CD4-positive, alpha-beta T cell treated with Interleukin-15 for 4 hours (primary cell): Measurements from ENCODE around the gene DMD.
A peak's percentile ranks its signal among the peaks of the same experiment; 100 is the strongest.

Experiments
- DNase-seq: peaks from one replicate; pipeline ENCODE4 v3.0.0-alpha.2; 2020; ENCODE audit warnings: low spot score

The DMD gene

DNA sequence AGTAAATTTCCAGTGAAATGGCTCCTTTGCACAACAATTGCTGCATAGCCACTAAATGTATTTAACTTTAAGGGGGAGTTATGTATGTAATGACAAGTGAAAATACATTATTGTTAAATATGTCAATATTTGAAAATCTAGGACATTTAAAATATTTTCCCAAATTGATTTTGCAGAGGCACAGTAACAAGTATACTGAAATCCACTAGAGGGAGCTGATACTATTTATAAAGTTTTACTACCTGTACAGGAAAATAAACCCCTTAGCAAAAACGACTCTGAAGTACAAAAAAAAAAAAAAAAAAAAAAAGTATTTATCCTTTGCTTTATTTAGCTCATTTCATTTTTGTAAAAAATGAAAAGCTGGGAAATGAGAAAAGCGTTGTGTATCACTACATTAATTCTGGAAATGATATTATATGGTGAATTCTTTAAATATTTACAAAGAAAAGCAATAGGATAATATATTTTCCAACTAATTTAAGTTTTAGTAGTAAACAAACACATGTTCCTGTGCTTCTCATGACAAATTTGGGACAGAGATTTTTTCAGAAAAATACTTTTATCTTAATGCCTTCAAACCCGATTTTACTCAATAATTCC is 727.7 kb downstream of the DMD start:
- no peak for DNase-seq

DNA sequence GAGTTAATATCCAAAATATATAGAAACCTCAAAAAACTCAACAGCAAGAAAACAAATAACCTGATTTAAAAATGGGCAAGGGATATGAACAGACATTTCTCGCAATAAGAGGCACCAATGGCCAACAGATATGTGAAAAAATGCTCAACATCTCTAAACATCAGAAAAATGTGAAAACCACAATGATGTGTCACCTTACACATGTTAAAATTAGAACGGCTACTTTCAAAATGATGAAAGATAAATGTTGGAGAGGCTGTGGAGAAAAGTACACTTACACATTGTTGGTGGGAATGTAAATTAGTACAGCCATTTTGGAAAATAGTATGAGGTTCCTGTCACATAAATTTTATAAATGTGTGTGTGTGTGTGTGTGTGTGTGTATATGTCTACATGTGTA is 731.3 kb downstream of the DMD start:
- no peak for DNase-seq

GRCh38 chrX:32472364-32472763 is 739.0 kb downstream of the DMD start:
- no peak for DNase-seq

- no peak for DNase-seq
These were observed 755.6 kb downstream of the DMD start for GRCh38 chrX:32455704-32456103.

GRCh38 chrX:32451954-32452695 is 759.2 kb downstream of the DMD start:
- DNase-seq = no peak

GRCh38 chrX:32448945-32449344 is 762.4 kb downstream of the DMD start:
- DNase-seq = no peak

GRCh38 chrX:32448320-32448719 is 763.0 kb downstream of the DMD start:
- DNase-seq = peak; percentile 11

- DNase-seq = no peak
These were observed 763.7 kb downstream of the DMD start for GRCh38 chrX:32447640-32448039.

GRCh38 chrX:32443841-32444240 is 767.5 kb downstream of the DMD start:
- DNase-seq = no peak

DNA sequence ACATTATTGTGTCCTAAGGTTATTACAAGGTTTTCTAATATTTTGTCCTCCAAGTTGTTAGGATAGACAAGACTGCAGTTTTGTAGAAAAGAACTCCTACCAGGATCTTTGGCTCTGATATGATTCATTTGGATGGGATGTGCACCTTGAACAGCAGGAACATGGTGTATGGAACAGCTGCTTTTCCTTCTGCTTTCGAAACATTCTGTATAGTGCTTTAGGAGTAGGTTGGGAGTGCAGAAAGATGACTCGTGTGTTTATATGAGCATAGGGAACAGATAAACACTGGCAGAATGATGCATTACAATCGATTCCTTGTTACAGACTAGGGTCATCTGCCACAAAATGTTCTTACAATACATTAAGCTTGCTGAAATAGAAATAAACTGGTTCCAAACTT is 790.1 kb downstream of the DMD start:
- no peak for DNase-seq

- no peak for DNase-seq
These were observed 803.0 kb downstream of the DMD start for GRCh38 chrX:32408389-32408788.

DNA sequence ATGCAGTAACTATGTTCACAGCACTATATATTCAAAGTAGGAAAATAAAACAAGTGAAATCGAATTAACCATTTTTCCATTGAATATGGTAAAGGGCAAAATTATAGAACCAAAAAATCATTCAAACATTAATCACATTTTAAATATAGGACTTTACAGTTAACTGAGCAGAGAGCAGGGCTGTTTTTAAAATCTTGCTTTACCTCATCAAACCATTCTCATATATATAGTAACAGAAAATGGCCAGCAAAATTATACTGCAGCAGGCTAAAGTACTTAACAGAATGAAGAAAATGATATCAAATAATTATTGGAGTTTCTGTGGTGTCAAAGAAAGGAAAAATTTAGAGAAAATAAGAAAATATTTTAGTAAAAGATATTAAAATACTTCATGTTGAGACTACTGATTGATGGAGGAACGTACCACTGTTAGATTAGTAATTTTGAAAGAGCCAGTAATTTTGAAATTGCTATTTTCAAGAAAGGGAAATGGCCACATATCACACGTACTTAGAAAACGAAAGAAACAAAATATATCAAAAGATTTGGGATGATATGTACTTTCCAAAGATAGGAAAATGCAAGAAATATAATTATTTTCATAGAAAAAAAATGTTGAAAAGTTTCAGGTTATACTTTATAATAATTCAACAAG is 813.7 kb downstream of the DMD start:
- DNase-seq = no peak

- no peak for DNase-seq
These were observed 815.5 kb downstream of the DMD start for GRCh38 chrX:32395878-32396277.

DNA sequence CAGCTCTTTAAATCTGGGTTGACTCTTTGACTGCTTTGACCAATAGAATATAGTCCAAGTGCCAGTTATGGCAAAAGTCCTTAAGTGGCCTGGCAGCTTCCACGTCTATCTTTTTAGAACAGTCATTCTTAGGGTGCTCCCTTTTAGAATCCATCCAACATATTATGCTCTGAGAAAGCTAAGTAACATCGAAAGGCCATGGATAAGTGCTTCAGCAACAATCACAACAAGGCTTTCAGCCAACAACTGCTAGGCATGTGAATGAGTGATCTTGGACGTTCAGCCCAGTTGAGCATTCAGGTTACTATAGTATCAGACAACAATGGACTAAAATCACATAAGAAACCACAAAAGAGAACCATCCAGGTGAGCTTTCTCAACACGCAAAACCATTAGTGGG is 818.7 kb downstream of the DMD start:
- DNase-seq = no peak

GRCh38 chrX:32370456-32371205 is 840.7 kb downstream of the DMD start:
- no peak for DNase-seq

DNA sequence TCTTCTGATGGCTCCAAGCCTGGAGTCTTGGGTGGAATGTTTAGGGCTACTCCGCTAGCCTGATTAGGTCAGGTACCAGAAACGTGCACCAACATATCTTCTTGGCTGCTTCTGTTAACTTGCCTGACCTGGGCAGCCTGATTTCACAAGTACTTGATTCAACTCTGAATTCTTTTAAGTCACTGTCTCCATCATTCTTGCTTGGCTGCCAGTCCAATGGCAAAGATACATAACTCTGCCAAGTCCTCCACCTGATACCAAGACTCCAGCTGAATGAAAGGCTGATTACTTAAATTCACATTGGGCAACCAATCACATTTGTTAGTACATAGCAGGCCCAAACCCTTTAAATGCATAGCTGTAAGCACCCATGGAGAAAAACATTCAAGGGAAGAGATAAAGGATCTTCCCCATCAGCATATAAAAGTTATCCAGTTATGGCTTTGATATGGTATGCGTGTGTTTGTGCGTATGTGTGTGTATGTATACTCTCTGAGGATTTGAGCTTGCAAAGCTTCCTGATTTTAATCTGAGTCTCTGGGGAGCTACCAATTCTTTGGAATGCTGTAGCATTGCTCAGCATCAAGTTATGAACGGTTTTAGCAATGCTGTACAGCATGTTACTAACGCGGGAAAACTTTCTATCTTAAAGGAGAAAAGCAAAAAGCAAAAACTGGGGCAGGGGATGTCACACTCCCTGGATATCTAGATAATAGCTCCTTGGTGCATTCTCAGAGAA is 917.2 kb downstream of the DMD start:
- DNase-seq = no peak

GRCh38 chrX:32289356-32289755 is 922.0 kb downstream of the DMD start:
- DNase-seq = no peak

DNA sequence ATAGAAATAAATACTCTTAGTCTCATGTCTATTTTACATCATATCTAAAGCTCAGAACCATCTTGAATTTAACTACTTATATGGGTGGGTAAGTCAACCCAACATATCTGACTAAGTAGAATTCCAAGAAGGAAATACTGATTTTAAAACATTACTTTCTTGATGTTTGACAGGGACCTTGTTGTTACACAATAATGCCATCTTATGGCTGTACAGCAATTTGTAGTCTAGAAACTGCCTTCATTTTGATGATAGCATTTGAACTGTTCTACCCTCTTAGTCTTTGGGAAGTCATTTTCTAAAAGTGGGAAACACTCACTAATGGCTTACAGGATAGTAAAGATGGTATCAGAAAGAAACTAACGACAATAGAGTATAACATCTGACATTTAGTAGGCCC is 929.5 kb downstream of the DMD start:
- DNase-seq = no peak

- DNase-seq = no peak
These were observed 930.4 kb downstream of the DMD start for GRCh38 chrX:32280921-32281320.

DNA sequence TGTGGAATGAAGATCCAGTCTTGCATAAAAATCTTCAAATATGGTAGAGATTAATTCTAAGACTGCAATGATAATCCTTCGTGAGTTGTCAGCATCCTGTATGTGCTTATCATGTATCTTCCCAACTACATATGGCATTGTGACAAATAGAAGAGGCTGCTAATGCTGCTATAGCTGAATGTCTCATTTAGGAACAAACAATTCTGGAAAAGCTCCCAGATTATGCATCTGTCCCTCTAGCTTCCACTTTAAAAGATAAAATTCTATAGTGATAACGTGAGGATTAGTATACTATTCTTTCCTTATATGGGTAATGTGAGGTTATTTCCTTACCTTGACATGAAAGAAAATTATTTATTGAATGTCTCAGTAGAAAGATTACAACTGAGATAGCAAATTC is 930.9 kb downstream of the DMD start:
- no peak for DNase-seq

DNA sequence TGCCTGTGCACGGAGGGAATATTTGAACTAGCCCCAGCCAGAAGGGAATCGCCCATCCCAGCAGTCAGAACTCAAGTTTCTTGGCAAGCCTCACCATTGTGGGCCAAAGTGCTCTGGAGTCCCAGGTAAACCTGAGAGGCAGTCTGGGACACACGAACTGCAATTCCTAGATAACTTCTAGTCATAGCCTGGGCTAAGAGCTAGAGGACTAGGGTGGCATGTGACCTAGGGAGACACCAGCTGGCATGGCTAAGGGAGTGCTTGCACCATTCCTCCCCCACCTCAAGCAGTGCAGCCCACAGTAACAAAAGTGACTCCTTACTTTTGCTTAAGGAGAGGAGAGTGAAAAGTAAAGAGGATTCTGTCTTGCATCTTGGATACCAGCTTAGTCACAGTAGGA is 935.2 kb downstream of the DMD start:
- no peak for DNase-seq

- no peak for DNase-seq
These were observed 941.5 kb downstream of the DMD start for GRCh38 chrX:32269866-32270265.
